Right kidney (tissue), 1 donor: Measurements from ENCODE around the gene WWOX.

Experiments used
- DNase-seq: peaks from one replicate; pipeline ENCODE4 v3.0.0-alpha.2; 2016

WWOX gene

DNA sequence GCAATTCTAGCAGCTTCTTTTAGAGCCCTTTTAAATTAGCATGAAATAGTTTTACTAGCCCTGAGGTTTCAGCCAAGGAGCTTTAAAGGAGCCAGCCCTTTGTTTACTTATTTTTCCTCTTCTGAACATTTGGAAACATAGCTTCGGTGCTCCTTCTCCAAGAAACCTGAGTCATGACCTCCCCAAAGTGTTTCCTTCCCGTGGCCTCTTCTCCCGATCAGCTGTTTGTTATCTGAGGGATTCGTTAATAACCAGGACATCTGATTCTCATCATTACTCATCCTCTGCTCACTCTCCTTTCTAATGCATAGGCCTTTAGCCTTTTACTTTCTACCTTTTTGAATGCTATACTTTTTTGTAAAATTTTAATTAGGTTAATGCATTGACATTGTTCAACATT is 204.5 kb downstream of the WWOX start:
- DNase-seq, result no peak

DNA sequence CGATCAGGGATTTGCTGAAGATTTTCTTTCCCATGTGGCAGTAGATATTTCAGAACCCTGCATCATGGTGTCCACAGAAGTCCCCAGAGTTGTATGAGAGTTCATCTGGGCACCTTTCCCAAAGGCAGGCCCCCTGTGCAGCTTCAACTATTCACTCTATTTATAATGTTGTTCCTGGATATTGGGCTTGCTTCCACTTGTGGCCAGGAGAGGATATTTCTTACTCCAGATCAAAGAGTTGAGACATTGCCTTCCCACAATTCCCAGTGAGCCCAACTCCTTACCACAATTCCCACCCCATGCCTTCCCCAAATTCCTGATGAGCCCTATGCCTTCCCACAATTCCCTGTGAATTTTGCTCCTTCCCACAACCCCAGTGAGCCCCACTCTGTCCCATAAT is 206.9 kb downstream of the WWOX start:
- DNase-seq, result no peak

DNA sequence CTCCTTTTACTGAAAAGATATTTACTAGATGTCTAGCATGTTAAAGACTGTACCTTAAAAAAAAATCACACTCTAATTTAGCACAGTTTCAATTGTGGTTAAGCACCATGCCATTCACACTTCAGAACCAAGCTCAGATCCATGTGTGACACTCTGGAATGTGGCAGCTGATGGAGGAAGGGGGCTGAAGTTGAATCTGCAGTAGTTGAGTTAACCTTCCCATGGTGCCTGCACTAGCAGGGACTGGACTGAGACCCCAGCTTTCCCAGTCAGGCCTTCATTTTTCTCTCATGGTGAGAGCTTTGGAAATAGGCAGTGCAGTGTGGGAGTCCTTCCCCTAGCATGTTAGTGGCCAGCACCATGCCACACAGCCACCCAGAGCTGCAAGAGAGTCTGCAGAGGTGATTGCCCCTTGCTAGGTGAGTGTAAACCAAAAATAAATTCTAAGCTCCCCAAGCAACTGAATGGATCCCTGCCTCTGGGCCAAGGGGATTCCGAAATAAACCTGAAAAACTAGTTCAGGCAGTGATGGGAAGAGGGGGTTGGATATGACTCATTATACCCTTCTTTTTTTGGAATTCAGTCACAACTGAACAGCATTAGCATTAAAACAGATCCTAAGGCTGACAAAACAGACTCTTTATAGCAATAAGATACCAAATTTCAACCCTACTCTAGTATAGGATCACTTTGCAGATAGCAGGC is 208.5 kb downstream of the WWOX start:
- DNase-seq, result no peak

DNA sequence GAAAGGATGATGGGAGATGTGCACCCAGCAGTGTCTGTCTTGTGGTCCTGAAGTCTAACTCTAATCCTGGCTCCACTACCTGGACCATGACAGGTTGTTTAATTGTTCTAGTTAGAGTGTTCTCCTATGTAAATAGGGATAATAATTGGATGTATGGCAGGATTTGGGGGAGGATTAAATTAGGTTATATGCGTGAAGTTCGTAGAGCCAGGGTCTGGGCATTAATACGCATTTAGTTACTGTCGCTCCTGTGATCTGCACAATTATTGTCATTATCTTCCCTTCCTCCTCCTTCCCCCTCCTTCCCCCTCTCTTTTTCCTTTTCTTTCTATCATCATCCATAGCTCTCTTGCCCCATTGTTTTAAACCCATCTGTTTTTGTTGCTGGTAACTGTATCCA is 210.3 kb downstream of the WWOX start:
- no peak for DNase-seq

DNA sequence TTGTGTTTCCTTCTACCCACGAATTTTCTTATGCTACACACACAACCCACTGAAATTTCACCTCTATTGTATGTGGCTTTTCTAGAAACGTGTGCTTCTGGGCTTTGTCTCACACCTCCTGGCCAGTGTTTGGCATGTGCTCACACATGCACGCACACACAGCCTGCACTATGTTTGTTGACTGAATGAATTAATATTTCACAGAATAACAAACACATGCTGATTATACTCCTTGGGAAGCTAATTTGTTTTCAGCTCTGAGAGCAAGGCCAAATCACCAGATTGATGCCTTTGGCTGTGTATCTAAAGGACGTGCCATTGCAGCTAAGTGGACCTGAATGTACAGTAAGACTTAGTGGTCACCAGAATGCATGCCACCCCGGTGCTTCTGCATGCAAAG is 210.7 kb downstream of the WWOX start:
- no peak for DNase-seq

DNA sequence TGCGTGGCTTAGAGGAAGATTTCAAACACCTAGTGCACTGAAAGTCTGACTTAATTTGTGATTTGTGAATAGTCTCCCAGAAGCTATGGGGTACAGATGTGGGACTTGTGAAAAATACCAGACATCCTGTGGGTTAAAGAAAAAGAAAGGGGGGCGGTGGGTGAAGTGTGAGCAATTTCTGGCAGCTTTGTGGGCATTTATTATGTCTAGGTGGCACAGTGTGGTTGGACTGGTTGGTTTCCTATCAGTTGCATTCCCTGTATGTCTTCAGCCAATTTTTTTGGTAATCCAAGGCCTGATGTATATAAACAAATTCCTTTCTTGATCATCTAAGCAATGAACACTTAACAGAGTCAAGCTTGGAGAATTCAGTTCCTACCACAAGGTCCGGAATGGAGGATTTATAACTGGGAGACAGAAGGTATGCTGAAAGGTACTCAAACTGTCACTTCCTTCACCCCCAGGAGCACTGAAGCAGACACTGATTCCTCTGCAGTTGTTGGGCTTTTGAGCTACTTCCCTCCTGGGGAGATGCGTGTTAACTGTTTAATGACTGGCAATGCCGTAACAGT is 211.6 kb downstream of the WWOX start:
- peak; percentile 32 for DNase-seq

DNA sequence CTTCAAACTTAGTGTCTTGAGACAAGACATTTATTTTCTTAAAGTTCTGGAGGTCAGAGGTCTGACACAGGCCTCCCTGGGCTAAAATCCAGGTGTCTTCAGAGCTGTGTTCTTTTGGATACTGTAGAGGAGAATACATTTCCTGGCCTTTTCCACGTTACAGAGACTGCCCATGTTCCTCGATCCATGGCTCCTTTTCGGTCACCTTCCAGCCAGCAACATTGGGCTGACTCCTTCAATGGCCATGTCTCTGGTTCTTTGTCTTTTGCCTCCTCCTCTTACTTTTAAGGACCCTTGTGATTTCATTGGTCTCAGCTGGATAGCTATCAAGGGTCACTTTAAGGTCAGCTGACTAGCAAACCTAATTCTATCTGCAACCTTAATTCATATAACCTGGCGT is 212.4 kb downstream of the WWOX start:
- no peak for DNase-seq

DNA sequence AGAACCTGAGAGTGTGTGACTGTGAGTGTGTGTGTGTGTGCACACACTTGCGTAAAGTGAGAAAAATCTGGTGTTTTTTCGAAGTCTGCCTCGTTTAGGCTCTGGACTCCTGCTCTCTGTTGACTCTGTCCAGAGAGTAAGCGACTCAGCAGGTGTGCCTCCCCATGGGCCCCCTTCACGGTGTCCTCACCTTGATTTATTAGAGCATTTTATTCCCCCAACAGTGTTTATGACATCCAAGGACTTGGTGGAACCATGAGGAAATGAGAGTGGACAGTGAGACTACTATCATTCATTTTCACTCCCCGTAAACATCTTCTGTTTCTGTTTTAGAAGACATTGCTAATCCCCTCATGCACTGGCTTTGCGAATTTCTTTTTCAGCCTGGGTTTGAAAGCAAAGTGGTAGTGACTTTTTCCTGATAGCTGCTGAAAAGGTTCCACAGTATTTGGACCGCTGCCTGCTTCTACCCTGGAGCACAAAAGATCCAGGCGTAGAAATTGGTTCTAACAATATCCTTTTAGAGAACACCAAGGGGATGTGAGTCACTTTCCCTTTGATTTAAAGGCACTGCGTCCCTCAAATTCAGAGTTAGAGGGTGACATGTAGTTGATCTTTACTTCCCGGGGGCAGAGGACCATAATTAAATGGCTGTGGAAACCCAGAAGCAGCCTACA is 218.2 kb downstream of the WWOX start:
- peak; percentile 27 for DNase-seq

DNA sequence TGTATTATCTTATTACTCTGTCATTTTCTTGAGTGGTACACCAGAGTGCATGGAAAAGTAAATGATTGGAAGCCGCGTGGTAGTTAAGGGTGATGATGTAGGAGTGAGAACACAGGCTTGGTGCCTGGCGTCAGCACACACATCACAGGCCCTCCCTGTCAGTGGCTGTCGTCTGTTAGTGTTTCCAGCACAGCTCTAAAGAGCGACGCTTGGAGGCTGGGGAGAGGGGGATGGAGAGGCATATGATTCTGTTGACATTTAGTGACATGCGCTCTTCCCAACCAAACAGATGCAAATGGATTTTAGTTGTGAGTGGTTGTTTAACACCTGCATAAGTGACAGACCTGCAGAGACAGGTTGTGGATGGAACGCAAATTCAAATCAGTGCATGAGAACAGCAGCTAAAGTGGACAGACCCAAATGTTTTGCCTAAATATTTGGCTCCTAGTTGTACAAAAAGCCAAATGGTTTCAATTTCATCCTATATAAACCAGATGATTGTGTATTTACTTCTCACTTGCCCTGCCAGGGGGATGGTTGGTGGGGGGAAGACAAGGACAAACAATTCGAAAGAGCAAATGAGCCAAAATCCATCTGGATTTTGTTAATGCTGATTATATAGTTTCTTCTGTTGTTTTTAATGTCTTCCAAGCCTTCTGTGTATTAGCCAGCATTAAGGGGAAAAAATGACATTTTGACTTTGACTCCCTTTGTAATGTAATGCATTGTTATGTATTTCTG is 222.3 kb downstream of the WWOX start:
- no peak for DNase-seq

DNA sequence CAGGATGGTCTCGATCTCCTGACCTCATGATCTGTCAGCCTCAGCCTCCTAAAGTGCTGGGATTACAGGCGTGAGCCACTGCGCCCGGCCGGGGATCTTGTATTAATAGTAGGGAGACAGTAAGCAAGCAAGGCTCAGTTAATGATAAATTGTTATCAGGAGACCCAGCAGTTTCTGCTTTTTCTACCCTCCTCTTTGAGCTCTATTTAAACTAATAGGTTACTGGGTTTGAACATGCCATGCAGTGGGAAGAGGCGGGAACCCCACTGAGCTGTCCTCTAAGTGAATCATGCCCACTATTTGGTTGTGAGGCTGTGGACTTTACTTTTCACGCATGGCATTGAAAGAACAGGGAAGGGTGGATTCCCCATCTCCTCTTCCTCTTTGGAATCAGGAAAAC is 223.9 kb downstream of the WWOX start:
- DNase-seq, result no peak

DNA sequence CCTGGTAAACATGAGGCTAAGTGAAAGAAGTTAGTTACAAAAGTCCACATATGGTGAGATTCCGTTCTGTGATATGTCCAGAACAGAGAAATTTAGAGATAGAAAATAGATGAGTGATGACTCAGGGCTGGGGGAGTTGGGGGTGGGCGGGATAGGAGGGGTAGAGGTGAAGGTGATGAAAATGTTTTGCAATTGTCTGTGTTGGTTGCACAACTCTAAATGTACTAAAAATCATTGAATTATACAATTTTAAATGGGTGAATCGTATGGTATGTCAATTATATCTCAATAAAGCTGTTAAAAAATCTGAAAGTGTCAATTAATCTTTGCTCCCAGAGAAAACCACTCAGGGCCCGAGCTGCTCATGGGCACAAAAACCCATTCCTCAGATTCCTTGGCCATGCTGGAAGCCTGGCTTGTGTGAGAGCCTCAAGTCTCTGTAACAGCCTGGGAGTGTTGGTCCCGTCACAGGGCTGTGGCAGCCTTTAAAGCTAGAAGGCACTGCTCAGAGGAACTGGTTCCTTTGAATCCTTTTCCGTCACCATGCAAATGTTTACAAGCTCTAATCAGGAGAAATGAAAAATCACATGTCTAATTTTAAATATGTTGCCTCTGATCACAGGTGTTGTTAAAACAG is 225.3 kb downstream of the WWOX start:
- no peak for DNase-seq

DNA sequence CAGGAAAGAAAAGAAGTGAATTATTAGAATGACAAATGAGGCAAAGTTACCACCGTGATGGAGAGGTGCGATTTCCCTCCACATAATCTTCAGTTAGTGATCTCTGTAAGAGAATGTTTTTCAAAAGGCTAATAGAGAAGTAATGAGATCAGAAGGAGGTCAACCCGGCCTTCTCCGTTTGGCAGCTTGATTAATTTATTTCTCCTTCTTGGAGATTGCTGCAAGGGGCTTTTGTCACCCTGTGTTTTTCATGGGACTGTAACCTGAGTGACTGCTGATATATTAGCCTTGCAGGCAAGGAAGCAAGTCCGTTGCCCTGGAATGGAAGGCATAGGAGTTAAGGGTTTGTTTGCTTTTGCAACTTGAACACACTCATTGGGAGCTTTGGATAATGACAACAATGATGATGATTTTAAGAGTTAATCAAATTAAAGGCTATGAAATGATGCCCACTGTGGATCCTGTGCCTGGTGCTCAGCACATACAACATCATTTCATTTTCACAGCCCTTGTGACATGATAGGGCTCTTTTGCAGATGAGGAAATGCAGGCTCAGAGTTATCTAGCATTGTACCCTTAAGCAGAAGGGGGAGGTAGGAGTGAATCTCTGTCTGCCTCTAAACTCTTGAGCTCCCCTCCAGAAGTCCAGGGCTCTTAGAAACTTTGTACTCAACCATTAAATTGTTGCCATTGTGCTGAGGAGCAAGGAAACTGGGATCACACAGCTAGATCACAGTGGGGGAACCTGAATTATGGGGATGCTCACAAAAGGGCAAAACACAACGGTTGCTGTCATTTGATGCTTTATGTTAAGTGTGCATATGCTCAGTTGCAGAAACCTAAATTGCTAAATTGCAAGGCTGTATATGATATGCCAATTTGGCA is 226.3 kb downstream of the WWOX start:
- DNase-seq, result peak; percentile 34

DNA sequence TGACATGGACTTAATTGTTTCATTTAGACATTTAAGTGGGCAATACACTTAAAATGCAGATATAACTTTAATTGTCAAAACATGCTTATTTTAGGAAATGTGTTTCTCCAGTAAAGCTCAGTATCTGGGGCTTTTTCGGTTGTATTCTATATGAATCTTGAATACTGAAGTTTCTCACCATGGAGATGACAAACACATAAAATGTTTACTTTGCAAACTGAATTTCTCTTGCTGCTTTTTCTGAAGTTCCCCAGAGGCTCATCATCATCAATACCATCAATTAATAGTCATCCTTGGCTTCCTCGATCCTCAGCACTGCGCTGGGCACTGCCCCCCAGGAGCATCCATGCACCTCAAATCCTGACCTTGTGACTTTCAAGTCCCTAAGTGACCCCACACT is 227.3 kb downstream of the WWOX start:
- no peak for DNase-seq

DNA sequence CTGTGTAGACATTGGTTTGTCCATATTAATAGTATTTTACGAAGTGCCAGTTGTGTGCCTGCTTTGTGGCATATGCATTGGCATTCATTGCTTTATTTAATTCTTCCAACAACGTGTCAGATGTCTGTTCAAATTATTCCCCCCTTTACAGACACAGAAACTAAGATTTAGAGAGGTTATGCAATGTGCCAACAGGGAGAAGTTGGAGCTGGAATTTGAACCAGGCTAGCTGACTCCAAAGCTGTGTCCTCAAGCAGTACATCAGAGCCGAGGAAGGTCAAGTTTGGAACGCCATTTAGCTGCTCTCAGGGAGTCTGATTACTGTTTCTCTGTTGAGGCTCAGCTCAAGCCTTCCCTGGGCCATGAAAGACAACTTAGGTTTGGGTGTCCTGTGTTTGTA is 232.3 kb downstream of the WWOX start:
- no peak for DNase-seq

DNA sequence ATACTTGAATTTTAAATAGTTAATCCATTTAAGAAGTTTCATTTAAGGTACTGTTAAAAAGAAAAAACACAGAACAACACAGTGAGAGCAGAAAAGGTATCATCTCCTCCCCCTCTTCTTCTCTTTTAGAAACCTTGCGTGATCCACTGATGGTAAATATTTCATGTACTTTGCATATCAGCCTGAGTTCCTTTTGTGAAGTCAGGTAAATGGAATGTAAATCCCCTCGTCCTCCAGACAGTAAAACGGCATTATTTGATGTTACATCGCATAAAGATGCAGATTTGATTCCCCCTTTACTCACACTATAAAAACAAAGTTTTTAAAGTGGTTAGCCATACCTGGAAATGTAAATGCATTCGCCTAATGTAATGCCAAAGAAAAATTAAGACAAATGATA is 234.4 kb downstream of the WWOX start:
- no peak for DNase-seq

DNA sequence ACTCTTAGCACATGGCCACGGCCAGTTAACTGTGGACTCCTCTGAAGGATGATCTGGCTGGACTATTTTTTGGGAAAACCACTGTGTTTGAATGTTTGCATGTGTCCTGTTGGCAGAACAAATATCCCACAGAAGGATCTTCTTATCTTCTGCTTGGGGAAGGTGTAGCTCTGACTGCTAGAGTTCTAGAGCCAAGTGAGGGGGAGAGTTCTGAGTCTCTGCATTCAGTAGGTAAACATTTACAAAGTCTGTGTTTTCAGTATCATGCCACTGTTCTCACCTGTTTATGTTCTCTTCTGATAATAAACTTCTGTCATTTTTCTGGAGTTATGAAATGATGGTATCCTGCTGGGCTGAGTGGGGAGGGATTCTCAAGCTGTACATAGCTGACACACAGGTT is 241.1 kb downstream of the WWOX start:
- DNase-seq, result no peak

DNA sequence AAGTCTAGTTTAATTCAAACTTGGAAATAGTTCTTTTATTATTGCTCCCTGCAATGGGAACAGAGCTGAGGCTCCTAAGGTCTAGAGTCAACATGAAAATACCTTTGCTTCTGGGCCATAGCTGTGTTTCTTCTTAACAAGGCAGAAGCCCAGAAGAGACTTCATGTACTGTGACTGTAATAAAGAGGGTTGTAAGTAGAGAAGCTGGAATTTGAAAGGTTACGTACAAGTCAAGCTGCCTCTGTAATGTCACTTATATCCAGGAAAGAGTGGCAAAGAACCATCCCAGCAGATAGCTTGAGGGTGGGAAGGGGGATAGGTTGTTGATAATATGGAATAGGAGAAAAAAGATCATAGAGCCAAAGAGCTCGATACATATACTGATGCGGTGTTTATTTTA is 248.6 kb downstream of the WWOX start:
- no peak for DNase-seq

DNA sequence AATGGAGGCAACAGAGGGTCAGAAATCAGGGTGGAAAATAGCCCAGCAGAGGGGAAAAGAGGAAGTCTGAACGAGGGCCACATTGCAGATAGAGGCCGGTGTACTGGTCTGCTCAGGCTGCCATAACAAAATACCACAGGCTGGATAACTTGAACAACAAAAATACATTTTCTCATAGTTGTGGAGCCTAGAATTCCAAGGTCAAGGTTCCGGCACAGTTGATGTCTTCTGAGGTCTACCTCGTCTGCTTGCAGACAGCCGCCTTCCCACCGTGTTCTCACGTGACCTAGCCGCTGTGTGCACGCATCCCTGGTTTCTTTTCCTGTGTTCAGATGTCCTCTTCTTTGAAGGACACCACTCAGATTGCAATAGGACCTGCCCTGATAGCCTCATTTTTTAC is 249.4 kb downstream of the WWOX start:
- no peak for DNase-seq

DNA sequence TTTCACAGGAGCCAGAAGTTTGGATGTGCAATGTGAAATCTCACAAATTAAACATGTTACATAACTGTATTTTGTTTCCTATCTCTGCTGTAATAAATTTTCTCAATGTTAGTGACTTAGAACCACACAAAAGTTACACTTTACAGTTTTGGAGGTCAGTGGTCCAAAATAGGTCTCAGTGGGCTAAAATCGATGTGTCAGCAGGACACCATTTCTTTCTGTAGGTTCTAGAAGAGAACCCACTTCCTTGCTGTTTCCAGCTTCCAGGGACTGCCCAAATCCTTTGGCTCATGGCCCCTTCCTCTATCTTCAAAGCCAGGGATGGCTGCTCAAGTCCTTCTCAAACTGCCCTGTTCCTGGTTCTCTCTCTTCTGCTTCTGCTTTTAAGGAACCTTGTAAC is 252.7 kb downstream of the WWOX start:
- DNase-seq, result no peak

DNA sequence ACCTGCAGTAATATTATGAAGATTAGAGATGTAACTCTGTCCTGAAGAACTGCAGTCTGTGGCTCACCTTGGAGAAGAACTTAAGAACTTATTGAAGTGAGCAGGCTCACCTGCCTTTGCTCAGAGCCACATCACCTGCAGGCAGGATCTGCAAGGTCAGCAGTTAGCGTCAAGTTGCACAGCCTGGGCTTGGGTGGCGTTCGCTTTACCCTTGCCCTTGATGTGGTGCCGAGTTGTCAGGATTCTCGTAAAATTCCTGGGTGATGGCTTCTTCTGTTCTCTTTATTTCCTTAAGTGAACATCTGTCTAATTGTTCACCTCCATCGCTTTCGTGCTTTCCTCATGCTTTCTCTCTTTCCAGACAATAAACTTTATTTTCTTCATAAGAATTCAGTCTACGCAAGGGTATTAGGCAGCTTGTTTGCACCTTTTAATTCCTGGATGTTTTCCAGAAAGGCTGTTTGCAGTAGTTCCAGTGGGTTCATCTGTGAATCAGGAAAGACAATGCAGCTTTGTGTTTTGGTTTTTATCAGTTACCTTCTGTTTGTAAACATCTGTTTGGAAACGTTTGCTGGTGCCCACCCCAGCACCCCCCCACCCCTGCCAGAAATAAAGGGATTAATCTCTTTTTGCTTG is 254.3 kb downstream of the WWOX start:
- no peak for DNase-seq

DNA sequence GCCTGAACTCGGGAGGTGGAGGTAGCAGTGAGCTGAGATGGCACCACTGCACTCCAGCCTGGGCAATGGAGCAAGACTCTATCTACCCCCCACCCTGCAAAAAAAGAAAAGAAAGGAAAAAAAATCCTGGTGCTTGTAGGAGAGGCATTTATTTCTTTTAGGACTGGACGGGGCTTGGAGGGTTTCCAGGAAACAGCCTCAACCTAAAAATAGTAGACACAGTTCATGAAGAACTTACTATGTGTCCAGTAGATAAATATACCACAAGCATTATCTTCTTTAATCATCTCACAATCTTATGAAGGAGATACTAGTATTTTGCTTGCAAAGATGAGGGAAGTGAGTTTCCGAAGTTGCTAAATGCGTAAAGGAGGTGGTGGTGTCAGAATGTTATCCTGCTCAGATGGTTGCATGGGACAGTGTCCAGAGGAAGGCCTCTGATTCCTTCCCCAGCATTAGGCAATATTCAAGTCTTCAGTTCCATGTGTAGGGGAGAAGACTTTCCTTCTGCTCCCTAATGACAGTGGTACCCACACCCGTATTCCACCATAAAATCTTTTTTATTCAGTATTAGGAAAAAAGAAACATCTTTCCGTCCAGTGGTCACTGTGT is 263.2 kb downstream of the WWOX start:
- no peak for DNase-seq
